ENCODE measurements around the gene MEF2B. TPM values are rescaled to one million over a fixed set of nuclear protein-coding genes. Genes with fewer than 3 reads are reported as not detected.

Gene MEF2B
- total RNA-seq (2021): 1.3 TPM in 2 replicates
- long read RNA-seq: 0 reads

DNA sequence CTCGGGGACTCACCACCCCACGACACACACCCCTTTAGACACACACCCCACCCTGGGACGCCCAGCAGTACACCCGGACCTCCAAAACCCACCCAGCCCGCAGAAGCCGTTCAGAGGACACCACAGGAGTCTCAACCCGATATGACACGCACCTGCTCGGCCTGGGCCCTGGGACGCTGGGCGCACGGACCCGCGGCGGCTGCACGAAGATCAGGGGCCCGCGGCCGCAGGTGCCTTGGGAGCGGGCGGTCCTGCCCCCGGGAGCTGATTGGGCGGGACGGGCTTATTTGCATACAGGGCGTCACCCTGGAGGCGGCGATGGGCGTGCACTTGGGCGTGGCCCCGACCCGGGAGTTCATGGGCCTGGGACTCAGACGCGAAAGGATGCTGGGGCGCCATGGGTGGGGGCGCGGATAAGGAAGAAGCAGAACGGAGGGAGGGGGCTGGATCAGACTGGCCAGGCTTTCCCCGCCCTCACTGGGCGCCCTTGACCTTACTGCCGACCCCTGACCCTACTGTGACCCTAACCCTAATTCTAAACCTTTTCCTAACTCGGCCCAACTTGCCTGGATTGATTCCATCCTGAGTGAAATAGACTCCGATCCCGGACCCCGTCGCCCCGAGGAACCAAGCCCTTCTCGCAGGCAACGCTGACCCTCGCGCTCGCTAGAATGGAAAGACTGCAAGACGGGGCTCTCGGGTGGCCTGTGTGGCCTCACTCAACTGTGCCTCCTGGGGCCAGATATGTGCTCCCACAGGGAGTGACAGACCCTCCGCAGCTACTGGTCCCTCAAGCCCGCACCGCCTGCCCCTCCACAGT, at the start of gene MEF2B:
MEF2B (minus strand) TSS at position 211 of the 820 bp plus-strand sequence. CDS start 19,528 bp downstream, outside the sequence.
- TF ChIP-seq, protein P1, sequence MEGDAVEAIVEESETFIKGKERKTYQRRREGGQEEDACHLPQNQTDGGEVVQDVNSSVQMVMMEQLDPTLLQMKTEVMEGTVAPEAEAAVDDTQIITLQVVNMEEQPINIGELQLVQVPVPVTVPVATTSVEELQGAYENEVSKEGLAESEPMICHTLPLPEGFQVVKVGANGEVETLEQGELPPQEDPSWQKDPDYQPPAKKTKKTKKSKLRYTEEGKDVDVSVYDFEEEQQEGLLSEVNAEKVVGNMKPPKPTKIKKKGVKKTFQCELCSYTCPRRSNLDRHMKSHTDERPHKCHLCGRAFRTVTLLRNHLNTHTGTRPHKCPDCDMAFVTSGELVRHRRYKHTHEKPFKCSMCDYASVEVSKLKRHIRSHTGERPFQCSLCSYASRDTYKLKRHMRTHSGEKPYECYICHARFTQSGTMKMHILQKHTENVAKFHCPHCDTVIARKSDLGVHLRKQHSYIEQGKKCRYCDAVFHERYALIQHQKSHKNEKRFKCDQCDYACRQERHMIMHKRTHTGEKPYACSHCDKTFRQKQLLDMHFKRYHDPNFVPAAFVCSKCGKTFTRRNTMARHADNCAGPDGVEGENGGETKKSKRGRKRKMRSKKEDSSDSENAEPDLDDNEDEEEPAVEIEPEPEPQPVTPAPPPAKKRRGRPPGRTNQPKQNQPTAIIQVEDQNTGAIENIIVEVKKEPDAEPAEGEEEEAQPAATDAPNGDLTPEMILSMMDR (conservative IDR thresholded peaks at IDR 0.05): no peak
- Histone ChIP-seq H4K20me1 (ENCODE audit: control insufficient read depth, insufficient read depth, insufficient read length) (no peaks in the 10 kb centered on the region), H2BK12ac (ENCODE audit: insufficient read length, low read depth, low read length) (no peak within 1 kb of the TSS), H2BK20ac (ENCODE audit: low read depth, low read length, poor library complexity, severe bottlenecking) (no peak within 1 kb of the TSS), H3K4ac (ENCODE audit: low read depth, low read length) (no peak within 1 kb of the TSS), H3K79me1 (ENCODE audit: insufficient read depth, low read depth, low read length, poor library complexity, severe bottlenecking) (no peaks in the 10 kb centered on the region), H3K9ac (ENCODE audit: extremely low read depth, insufficient read length, low read length) (no peak within 1 kb of the TSS), H2AFZ (ENCODE audit: low read length) (no peak within 1 kb of the TSS), H4K5ac (ENCODE audit: insufficient read length, low read depth, low read length) (no peak within 1 kb of the TSS), H3K14ac (ENCODE audit: insufficient read depth, low read length) (no peak within 1 kb of the TSS), H3K79me2 (ENCODE audit: insufficient read depth, low read length) (no peaks in the 10 kb centered on the region), H2BK120ac (ENCODE audit: low read depth, low read length, poor library complexity, severe bottlenecking) (no peak within 1 kb of the TSS), H3T11ph (ENCODE audit: low read length) (no peak within 1 kb of the TSS), H3K9me3 (ENCODE audit: control insufficient read depth, low read depth, low read length) (no peaks in the 10 kb centered on the region), H3K27me3 (ENCODE audit: insufficient read depth, low read length) (peaks cover 6% of the 10 kb centered on the region; the same call in 1 of the 2 replicates), H3K27ac (ENCODE audit: insufficient read length, low read depth, low read length) (no peak within 1 kb of the TSS), H3K4me2 (ENCODE audit: insufficient read depth, insufficient read length, low read length) (peak within 1 kb of the TSS; percentile 41), H3K23me2 (ENCODE audit: insufficient read length, low read depth, low read length, poor library complexity, severe bottlenecking) (no peaks in the 10 kb centered on the region), H4K91ac (ENCODE audit: insufficient read length, low read depth, low read length) (no peak within 1 kb of the TSS), H2AK5ac (ENCODE audit: insufficient read length, low read length) (no peak within 1 kb of the TSS), H2BK15ac (ENCODE audit: low read depth, low read length) (no peak within 1 kb of the TSS), H3K23ac (ENCODE audit: insufficient read length, low read depth, low read length) (no peak within 1 kb of the TSS), H3K18ac (ENCODE audit: insufficient read length, low read depth, low read length) (no peak within 1 kb of the TSS), H3K4me1 (ENCODE audit: insufficient read depth, low read length) (no peaks in the 10 kb centered on the region), H2BK5ac (ENCODE audit: insufficient read length, low read length) (no peak within 1 kb of the TSS), H3K56ac (ENCODE audit: insufficient read length, low read depth, low read length) (no peak within 1 kb of the TSS), H4K8ac (replicated peaks; ENCODE audit: insufficient read length, low read depth, low read length) (no peak within 1 kb of the TSS)
- DNase-seq: peak; percentile 94
- peaks cover 68% of the 10 kb centered on the region for H3K27me3 Mint-ChIP-seq (ENCODE audit: low read depth)
- H3K36me3 Mint-ChIP-seq (ENCODE audit: insufficient read depth in 1 of 3, low read depth in 3 of 3): no peaks in the 10 kb centered on the region; a peak in 1 of 7 replicates
- H3K4me1 Mint-ChIP-seq: peaks cover 18 to 39% of the 10 kb centered on the region in 2 experiments
- H3K27ac Mint-ChIP-seq: peak within 1 kb of the TSS in 1 of 3 experiments; percentile 18; a peak in 2 of 7 replicates
- WGBS (ENCODE audit: extremely low coverage, insufficient read length, low lambda C conversion rate): no CpG with 5 or more reads among the region's 56 CpGs
- H3K4me3 Mint-ChIP-seq: peak within 1 kb of the TSS; percentile 56 to 77
- H3K9me3 Mint-ChIP-seq: no peaks in the 10 kb centered on the region

Measured in H9 (cell line).